SIG-M5 treated with dmso at 0.1 percent for 504 hours (cell line): ENCODE data around the gene SCLT1.
"Not testable (repeated sequence)": the region's sequence is repeated elsewhere in the genome, so short reads cannot be mapped to it uniquely, and the experiment has no call there.

Experiments used
- DNase-seq: peaks from one replicate; lab custom pipeline; 2025; ENCODE audit not compliant: unreplicated experiment; lab: John Stamatoyannopoulos, UW

Gene SCLT1

DNA sequence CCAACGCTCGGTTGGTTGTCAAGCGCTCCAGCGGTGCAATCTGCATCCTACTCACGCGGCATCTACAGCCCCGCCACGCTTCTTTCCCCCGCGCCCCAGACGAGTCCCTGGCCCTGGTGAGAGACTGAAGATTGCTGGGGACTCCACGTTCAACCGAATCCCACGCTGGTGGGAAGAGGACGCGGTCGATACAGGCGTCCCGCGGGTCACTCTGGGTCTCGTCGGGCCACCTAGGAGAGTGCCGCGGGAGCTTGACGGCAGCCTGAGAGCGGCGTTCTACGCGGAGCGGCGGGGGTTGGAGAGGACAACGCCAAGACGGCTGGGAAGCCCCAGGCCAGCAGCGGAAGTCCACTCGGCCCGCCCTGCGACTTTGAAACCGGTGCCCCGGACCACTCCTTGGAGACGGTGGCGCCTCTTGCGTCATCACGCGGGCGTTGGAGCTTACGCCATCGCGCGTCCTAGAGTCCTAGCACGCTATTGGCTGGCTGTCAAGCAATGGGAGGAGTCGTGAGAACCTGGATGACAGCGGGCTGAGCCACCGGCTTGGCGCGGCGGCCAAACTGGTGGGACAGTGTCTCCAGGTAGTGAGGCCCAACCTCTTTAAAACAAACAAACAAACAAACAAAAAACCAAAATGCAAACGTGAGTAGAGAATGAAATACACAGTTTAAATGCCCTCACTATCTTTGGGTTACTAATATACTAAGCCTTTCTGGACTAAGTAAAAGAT, at the start of gene SCLT1:
Gene SCLT1 (minus strand): TSS at position 349 of the 730 bp plus-strand sequence. CDS start 436 bp downstream, outside the sequence.
- peak; percentile 93 for DNase-seq

DNA sequence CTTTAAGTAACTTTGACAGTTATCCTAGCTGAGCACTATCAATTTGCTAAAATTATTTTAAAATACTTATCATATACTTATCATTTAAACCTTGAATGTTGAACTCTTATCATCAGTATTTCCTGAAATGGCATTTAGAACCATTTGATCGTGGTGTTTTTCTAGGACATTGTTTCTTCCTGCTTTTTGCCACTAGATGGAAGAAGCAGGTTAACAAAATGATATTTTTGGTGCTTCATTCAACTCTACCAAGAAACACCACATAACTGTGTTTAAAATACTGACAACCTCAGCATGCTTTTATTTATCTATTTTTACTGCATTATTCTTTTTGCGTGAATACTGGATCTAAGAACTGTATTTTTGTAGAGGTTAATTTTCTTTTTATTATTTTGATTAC, 47.2 kb upstream of the SCLT1 start:
- no peak for DNase-seq

GRCh38 chr4:129138810-129139496, 45.6 kb upstream of the SCLT1 start:
- DNase-seq, result peak; percentile 2

DNA sequence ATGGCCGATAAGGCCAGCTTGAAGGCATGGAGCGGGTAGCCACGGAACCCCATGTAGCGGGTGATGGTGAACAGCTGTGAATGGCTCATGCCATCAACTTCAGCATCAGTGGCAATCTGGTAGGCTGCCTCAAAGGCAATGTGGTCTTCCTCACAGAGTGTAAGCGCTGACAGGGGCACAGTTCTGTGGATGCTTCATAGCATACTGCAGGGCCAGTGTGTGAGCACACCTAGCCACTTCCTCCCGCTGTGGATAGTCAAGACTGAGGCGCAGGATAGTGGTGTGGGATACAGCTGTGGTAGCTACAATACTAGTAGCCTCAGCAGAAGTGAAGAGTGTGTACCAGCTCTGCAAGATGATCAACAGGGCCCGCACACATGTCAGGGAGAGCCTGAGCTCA, 43.1 kb upstream of the SCLT1 start:
- no peak for DNase-seq

GRCh38 chr4:129131343-129131742, 38.0 kb upstream of the SCLT1 start:
- DNase-seq, result no peak

- DNase-seq, result no peak
Measured at GRCh38 chr4:129129143-129129542, 35.8 kb upstream of the SCLT1 start.

GRCh38 chr4:129126614-129127013, 33.3 kb upstream of the SCLT1 start:
- not testable (repeated sequence) for DNase-seq

DNA sequence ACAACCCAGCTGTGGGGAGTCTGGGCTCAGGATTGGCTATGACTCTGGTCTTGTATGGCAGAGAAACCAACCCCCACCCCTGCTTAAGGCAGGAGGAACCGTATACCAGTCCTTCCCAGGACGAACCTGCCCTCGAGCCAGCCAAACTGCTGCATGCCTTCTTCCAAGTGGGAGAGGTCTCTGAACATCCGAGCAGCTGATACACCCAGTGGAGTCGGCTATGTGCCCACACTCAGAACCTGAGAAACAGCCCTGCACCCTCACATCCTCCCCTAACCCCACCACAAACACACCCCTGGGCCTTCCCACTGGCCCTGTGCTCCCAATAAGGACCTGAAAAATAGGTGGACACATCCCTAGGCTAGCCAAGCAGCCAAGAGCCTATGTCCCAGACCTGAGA, 24.4 kb upstream of the SCLT1 start:
- no peak for DNase-seq

GRCh38 chr4:129113919-129114318, 20.6 kb upstream of the SCLT1 start:
- no peak for DNase-seq

DNA sequence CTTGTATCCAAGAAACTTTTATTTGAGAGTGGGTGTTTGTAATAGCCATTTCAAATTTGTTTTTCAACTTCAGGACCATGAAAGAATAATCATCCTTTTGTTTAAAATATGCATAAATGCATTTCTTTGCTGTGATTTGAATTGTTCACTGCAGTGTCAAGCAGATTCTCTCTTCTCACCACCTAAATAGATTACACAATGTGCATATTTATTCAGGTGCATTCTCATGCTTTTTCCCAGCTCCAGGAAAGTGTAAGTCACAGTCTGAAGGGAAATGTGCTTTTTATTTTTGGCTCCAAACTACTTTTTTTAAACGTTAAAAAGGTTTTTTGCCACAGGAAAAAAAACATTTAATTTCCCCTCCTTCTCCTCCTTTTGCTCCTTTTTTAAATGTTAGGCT, 20.1 kb upstream of the SCLT1 start:
- no peak for DNase-seq

GRCh38 chr4:129111919-129112318, 18.6 kb upstream of the SCLT1 start:
- DNase-seq, result no peak

GRCh38 chr4:129110931-129111330, 17.6 kb upstream of the SCLT1 start:
- DNase-seq, result no peak

GRCh38 chr4:129109965-129110824, 16.9 kb upstream of the SCLT1 start:
- no peak for DNase-seq

GRCh38 chr4:129098531-129099001, 5.2 kb upstream of the SCLT1 start:
- DNase-seq, result no peak

DNA sequence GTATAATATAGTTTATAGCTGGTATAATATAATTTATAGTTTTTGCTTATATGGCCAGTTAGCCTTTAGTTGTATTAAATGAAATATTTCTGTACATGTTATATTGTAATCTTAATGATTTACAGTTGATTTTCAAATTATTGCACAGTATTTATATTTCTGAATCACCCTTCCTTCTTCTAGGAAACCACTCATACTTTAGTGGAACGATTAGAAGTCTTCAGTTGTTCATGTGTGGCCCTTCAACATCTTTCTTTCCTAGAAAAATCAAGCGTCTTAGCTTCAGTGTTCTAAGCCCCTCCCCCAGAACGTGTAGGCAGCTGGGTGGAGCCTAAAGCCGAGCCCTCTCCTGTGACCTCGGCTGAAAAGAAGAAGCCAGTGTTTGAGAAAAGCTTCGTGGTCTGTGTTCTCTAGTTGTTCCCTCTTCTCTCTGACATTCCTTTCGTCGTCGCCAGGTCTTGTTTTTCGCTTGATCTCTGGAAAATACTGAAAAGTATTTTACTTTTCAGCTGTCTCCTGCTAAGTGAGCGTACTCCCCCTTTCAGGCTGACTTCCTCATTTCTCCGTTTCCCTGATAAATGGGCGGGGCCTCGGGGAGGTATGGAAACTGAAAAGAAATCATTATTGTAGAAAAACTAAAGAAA, 2.6 kb upstream of the SCLT1 start, which contains the start of gene C4orf33:
Gene C4orf33 (plus strand): TSS at position 342 of the 644 bp plus-strand sequence. CDS start 6,459 bp downstream, outside the sequence.
- DNase-seq, result peak; percentile 86

GRCh38 chr4:129094347-129094746, 1.0 kb upstream of the SCLT1 start:
- DNase-seq, result peak; percentile 1

GRCh38 chr4:129092631-129093190, 628 bp downstream of the SCLT1 start:
- DNase-seq, result no peak

- DNase-seq, result peak; percentile 4
Measured at GRCh38 chr4:129087516-129087915, 5.8 kb downstream of the SCLT1 start.

- no peak for DNase-seq
Measured at GRCh38 chr4:129085472-129085871, 7.9 kb downstream of the SCLT1 start.

DNA sequence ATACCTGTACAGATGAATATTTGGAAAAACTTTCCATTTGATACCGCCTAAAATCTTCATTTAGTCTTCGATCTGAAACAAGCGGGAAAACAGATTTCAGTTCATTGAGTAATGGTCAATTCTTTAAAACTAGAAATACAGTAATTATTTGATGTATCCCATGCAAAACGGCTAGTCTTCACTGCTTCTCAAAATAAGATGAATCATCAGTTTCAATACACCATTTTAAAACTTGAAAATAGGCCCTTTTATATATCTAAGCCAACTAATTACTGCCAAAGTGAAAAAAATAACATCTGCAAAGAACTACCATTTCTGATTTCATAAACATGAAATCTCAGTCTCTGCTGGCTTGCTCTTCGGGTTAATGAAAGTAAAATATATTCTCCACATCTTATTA, 11.0 kb downstream of the SCLT1 start:
- no peak for DNase-seq

DNA sequence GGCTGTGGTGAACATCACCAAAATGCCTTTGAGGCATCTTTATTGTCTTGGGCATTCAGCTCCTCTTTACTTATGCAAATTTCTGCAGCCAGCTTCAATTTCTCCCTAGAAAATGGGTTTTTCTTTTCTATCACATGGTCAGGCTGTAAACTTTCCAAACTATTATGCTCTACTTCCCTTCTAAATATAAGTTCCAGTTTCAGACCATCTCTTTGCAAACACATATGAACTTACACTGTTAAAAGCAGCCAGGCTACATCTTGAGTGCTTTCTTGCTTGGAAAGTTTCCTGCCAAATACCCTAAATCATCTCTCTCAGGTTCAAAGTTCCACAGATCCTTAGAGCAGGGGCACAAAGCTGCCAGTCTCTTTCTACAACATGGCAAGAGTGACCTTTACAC, 13.2 kb downstream of the SCLT1 start:
- no peak for DNase-seq
